GM12873 (cell line): ENCODE data around the gene CRPPA.

Experiments
- TF ChIP-seq, protein P1 (sequence below): IDR thresholded peaks from 2 replicates; pipeline ENCODE4 v1.5.1; 2012; ENCODE audit warnings: low read depth, mild to moderate bottlenecking, moderate library complexity, low read length, control low read depth; ENCODE audit not compliant: insufficient read depth; ENCODE audit errors: missing control alignments

The CRPPA gene

DNA sequence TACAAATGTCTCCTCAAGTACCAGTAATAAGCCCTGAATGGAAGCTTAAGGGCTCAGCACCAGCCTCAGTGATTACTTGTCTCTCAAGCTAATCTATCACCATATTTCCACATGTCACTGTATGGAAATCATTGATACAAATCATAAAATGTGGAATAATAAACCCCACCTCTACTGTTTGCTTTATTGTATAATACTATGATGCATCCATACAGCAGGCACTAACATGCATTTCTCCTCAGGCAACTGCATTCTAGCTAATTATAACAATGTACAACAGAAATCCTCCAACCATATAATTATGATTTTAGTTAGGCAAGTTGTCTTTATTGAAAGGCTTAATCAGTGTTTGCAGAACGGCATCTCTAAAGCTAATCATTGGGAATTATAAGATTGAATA, 26.2 kb downstream of the CRPPA start:
- TF ChIP-seq, protein P1, sequence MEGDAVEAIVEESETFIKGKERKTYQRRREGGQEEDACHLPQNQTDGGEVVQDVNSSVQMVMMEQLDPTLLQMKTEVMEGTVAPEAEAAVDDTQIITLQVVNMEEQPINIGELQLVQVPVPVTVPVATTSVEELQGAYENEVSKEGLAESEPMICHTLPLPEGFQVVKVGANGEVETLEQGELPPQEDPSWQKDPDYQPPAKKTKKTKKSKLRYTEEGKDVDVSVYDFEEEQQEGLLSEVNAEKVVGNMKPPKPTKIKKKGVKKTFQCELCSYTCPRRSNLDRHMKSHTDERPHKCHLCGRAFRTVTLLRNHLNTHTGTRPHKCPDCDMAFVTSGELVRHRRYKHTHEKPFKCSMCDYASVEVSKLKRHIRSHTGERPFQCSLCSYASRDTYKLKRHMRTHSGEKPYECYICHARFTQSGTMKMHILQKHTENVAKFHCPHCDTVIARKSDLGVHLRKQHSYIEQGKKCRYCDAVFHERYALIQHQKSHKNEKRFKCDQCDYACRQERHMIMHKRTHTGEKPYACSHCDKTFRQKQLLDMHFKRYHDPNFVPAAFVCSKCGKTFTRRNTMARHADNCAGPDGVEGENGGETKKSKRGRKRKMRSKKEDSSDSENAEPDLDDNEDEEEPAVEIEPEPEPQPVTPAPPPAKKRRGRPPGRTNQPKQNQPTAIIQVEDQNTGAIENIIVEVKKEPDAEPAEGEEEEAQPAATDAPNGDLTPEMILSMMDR: no peak

DNA sequence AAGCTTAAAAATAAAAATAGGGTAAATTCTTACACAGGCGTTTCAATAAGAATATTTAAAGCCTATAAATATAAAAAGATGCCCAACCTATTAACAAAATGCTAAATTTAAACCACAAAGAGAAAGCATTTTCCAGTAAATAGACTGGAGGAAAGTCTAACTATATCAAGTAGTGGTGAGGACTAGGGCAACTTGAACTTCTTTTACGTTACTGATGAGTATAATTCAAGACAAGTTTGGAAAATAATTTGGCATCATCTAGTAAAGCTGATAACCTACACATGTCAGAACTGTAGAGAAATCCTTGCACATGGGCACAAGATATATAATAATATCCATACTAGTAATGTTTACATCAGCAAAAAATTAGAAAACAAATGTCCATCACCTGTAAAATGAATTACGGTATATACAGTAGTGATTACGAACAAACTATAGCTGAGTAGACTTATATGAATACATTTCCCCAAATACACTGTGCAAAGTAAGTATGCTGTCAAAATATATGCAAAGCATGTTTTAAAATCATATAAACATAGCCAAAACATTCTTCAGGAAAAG, 27.4 kb downstream of the CRPPA start:
- TF ChIP-seq, protein P1: no peak

DNA sequence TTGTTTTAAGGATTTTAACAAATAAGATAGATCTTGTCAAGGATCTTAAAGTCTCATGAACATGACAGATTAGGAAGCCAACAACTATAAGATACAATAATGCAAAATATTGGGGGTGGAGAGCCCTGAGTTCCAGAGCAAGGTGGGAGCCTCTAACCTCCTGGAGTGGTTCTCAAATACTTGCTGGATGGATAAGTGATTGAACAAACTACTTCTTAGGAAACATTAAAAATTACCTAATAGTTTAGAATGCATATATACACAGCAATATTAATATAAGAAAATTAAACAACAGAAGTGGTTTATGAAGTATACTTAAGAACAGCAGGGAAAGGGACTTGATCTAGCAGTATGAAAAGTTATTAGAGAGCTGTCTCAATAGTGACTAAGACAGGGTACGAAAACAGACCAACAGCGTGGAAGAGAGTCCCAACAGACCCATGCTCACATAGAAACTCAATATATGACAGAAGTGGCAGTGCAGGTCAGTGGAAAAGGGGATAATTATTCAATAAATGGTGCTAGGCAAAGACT, 28.3 kb downstream of the CRPPA start:
- TF ChIP-seq, protein P1: no peak
